ENCODE measurements around the gene TLE1. TPM values are rescaled to one million over a fixed set of nuclear protein-coding genes. Genes with fewer than 3 reads are reported as not detected.
A peak's percentile ranks its signal among the peaks of the same experiment; 100 is the strongest.
"Not testable (repeated sequence)": the region's sequence is repeated elsewhere in the genome, so short reads cannot be mapped to it uniquely, and the experiment has no call there.

Gene TLE1
- total and polyA plus RNA-seq, 4 experiments from 2014 or later, result 0.49 to 3.8 (median 1.6) TPM

GRCh38 chr9:81693671-81694378, 4.5 kb upstream of the TLE1 start:
- ChIA-PET CTCF (ENCODE audit: partially characterized antibody) (no interaction called here), POLR2A (ENCODE audit: partially characterized antibody) (no interaction called here)
- H3K36me3 ChIP-seq (ENCODE audit: insufficient read depth, low read length), result no peaks in the 10 kb centered on the region
- no peak for DNase-seq
- Mint-ChIP-seq H3K4me3 (no peak overlapping the region), H3K36me3 (peaks cover 0 to 2% of the 10 kb centered on the region in 2 donors), H3K27ac (no peak overlapping the region), H3K27me3 (peaks cover 6 to 8% of the 10 kb centered on the region in 2 donors), H3K9me3 (peaks cover 0 to 4% (median 0%) of the 10 kb centered on the region in 8 donors), H3K4me1 (peaks cover 0 to 11% (median 10%) of the 10 kb centered on the region in 4 donors)
- H3K27me3 ChIP-seq (ENCODE audit: insufficient read depth, low read length), result no peaks in the 10 kb centered on the region
- no peaks in the 10 kb centered on the region for H3K4me1 ChIP-seq (ENCODE audit: insufficient read depth, low read length)
- no peak overlapping the region for H3K4me3 ChIP-seq (ENCODE audit: low read length in 2 of 2)
- no peak overlapping the region for H3K27ac ChIP-seq (ENCODE audit: low read depth, low read length)
- no peaks in the 10 kb centered on the region for H3K9me3 ChIP-seq (ENCODE audit: control insufficient read depth in 1 of 2, low read length in 2 of 2)
- intact Hi-C loops (cut with micrococcal nuclease), result no loop called here

- Mint-ChIP-seq H3K27me3 (peaks cover 8 to 16% of the 10 kb centered on the region in 2 donors), H3K9me3 (peaks cover 0 to 4% (median under 1%) of the 10 kb centered on the region in 8 donors), H3K4me3 (peak overlapping the region; percentile 85 to 93 (median 92)), H3K4me1 (peaks cover 5 to 17% (median 13%) of the 10 kb centered on the region in 4 donors), H3K27ac (peak overlapping the region in 5 of 7 donors; percentile 77 to 95 (median 90)), H3K36me3 (peaks cover 0 to 2% of the 10 kb centered on the region in 2 donors)
- no peak overlapping the region for H3K27ac ChIP-seq (ENCODE audit: low read depth, low read length)
- peak in 1 of 5 donors; percentile 11 for DNase-seq
- intact Hi-C loops (cut with micrococcal nuclease), result no loop called here
- ChIA-PET CTCF (ENCODE audit: partially characterized antibody) (no interaction called here), POLR2A (ENCODE audit: partially characterized antibody) (no interaction called here)
- no peaks in the 10 kb centered on the region for H3K36me3 ChIP-seq (ENCODE audit: insufficient read depth, low read length)
- H3K4me3 ChIP-seq (ENCODE audit: low read length in 2 of 2), result peak overlapping the region in 1 of 2 donors; percentile 38
- no peaks in the 10 kb centered on the region for H3K27me3 ChIP-seq (ENCODE audit: insufficient read depth, low read length)
- H3K9me3 ChIP-seq (ENCODE audit: control insufficient read depth in 1 of 2, low read length in 2 of 2), result no peaks in the 10 kb centered on the region
- peaks cover 4% of the 10 kb centered on the region for H3K4me1 ChIP-seq (ENCODE audit: insufficient read depth, low read length)
These were observed 1.0 kb upstream of the TLE1 start for GRCh38 chr9:81690251-81690851.

GRCh38 chr9:81689093-81689342, 329 bp downstream of the TLE1 start:
- DNase-seq; H3K36me3 Mint-ChIP-seq; H3K9me3 Mint-ChIP-seq; H3K9me3 ChIP-seq (ENCODE audit: control insufficient read depth in 1 of 2, low read length in 2 of 2); H3K36me3 ChIP-seq (ENCODE audit: insufficient read depth, low read length); H3K4me3 ChIP-seq (ENCODE audit: low read length in 2 of 2); H3K27ac ChIP-seq (ENCODE audit: low read depth, low read length); H3K27me3 ChIP-seq (ENCODE audit: insufficient read depth, low read length); H3K4me1 ChIP-seq (ENCODE audit: insufficient read depth, low read length); intact Hi-C loops (cut with micrococcal nuclease); CTCF ChIA-PET (ENCODE audit: partially characterized antibody); POLR2A ChIA-PET (ENCODE audit: partially characterized antibody): not testable (repeated sequence)
- Mint-ChIP-seq H3K4me3 (peak overlapping the region; percentile 73 to 91 (median 82)), H3K27ac (peak overlapping the region in 2 of 7 donors; percentile 25 to 68), H3K27me3 (peaks cover 8 to 16% of the 10 kb centered on the region in 2 donors), H3K4me1 (peaks cover 5 to 17% (median 13%) of the 10 kb centered on the region in 4 donors)

GRCh38 chr9:81688262-81689092, 870 bp downstream of the TLE1 start:
- peak; percentile 6 to 39 (median 13) for DNase-seq
- H3K36me3 ChIP-seq (ENCODE audit: insufficient read depth, low read length); H3K9me3 ChIP-seq (ENCODE audit: control insufficient read depth in 1 of 2, low read length in 2 of 2); CTCF ChIA-PET (ENCODE audit: partially characterized antibody); H3K4me1 ChIP-seq (ENCODE audit: insufficient read depth, low read length); H3K27ac Mint-ChIP-seq; H3K27ac ChIP-seq (ENCODE audit: low read depth, low read length); H3K27me3 ChIP-seq (ENCODE audit: insufficient read depth, low read length); intact Hi-C loops (cut with micrococcal nuclease); H3K36me3 Mint-ChIP-seq; H3K4me3 ChIP-seq (ENCODE audit: low read length in 2 of 2); POLR2A ChIA-PET (ENCODE audit: partially characterized antibody); H3K9me3 Mint-ChIP-seq: not testable (repeated sequence)
- peaks cover 8 to 16% of the 10 kb centered on the region in 2 donors for H3K27me3 Mint-ChIP-seq
- H3K4me1 Mint-ChIP-seq, result peaks cover 5 to 17% (median 13%) of the 10 kb centered on the region in 4 donors
- peak overlapping the region in 7 of 8 donors; percentile 17 to 91 (median 79) for H3K4me3 Mint-ChIP-seq

GRCh38 chr9:81687521-81688261, 1.7 kb downstream of the TLE1 start:
- Histone ChIP-seq H3K27ac (ENCODE audit: low read depth, low read length) (no peak overlapping the region), H3K36me3 (ENCODE audit: insufficient read depth, low read length) (no peaks in the 10 kb centered on the region), H3K4me1 (ENCODE audit: insufficient read depth, low read length) (peaks cover 4% of the 10 kb centered on the region), H3K4me3 (ENCODE audit: low read length in 2 of 2) (no peak overlapping the region), H3K9me3 (ENCODE audit: control insufficient read depth in 1 of 2, low read length in 2 of 2) (no peaks in the 10 kb centered on the region), H3K27me3 (ENCODE audit: insufficient read depth, low read length) (no peaks in the 10 kb centered on the region)
- CTCF ChIA-PET (ENCODE audit: partially characterized antibody), result no interaction called here
- intact Hi-C loops (cut with micrococcal nuclease), result loop anchor here (2.0 kb wide), 1 partner anchor 165 kb away; no protein-coding TSS in a partner anchor
- Mint-ChIP-seq H3K4me1 (peaks cover 5 to 20% (median 14%) of the 10 kb centered on the region in 4 donors), H3K36me3 (peaks cover 0 to 2% of the 10 kb centered on the region in 2 donors), H3K27ac (peak overlapping the region in 2 of 7 donors; percentile 30 to 69), H3K4me3 (peak overlapping the region in 7 of 8 donors; percentile 69 to 86 (median 74)), H3K27me3 (peaks cover 8 to 16% of the 10 kb centered on the region in 2 donors), H3K9me3 (peaks cover 0 to 3% (median 0%) of the 10 kb centered on the region in 8 donors)
- POLR2A ChIA-PET (ENCODE audit: partially characterized antibody), result no interaction called here
- DNase-seq, result peak in 1 of 5 donors; percentile 7

- no peaks in the 10 kb centered on the region for H3K36me3 ChIP-seq (ENCODE audit: insufficient read depth, low read length)
- no peaks in the 10 kb centered on the region for H3K9me3 ChIP-seq (ENCODE audit: control insufficient read depth in 1 of 2, low read length in 2 of 2)
- no peak overlapping the region for H3K27ac ChIP-seq (ENCODE audit: low read depth, low read length)
- H3K4me1 Mint-ChIP-seq, result peaks cover 8 to 25% (median 18%) of the 10 kb centered on the region in 4 donors
- POLR2A ChIA-PET (ENCODE audit: partially characterized antibody), result no interaction called here
- peak overlapping the region in 2 of 7 donors; percentile 30 to 69 for H3K27ac Mint-ChIP-seq
- peaks cover 0 to 2% of the 10 kb centered on the region in 2 donors for H3K36me3 Mint-ChIP-seq
- DNase-seq, result peak in 1 of 5 donors; percentile 19
- peaks cover 0 to 3% (median 0%) of the 10 kb centered on the region in 8 donors for H3K9me3 Mint-ChIP-seq
- H3K27me3 Mint-ChIP-seq, result peaks cover 11 to 16% of the 10 kb centered on the region in 2 donors
- intact Hi-C loops (cut with micrococcal nuclease), result loop anchor here (2.0 kb wide), 1 partner anchor 164 kb away; no protein-coding TSS in a partner anchor
- CTCF ChIA-PET (ENCODE audit: partially characterized antibody), result no interaction called here
- peak overlapping the region in 7 of 8 donors; percentile 69 to 86 (median 74) for H3K4me3 Mint-ChIP-seq
- peaks cover 10% of the 10 kb centered on the region for H3K4me1 ChIP-seq (ENCODE audit: insufficient read depth, low read length)
- no peak overlapping the region for H3K4me3 ChIP-seq (ENCODE audit: low read length in 2 of 2)
- no peaks in the 10 kb centered on the region for H3K27me3 ChIP-seq (ENCODE audit: insufficient read depth, low read length)
These were observed 2.5 kb downstream of the TLE1 start for GRCh38 chr9:81686614-81687520.
